SK-N-SH treated with all-trans-retinoic acid at 6 μM for 48 hours (cell line): ENCODE measurements around the gene ADCY5.

Source experiments
- ATAC-seq: fragments of 200-7000 bp; cut with Tn5 transposase; 3 replicates; pipeline ENCODE4 v1.9.1; 2020; ENCODE audit warnings: mild to moderate bottlenecking, moderate library complexity
- ARNTL ChIP-seq: fragments of 450-650 bp; formaldehyde crosslinking; IDR thresholded peaks from 2 replicates; pipeline ENCODE4 v1.5.0; 2020; ENCODE audit warnings: low read depth, mild to moderate bottlenecking, moderate library complexity, borderline replicate concordance
- BACH2 ChIP-seq: fragments of 250-450 bp; sonication (Bioruptor Pico); IDR thresholded peaks from 2 replicates; pipeline ENCODE4 v1.9.0; 2021; ENCODE audit warnings: mild to moderate bottlenecking, borderline replicate concordance
- CSDC2 ChIP-seq: fragments of 250-450 bp; sonication (Bioruptor Pico); IDR thresholded peaks from 2 replicates; pipeline ENCODE4 v1.5.0; 2020; ENCODE audit warnings: mild to moderate bottlenecking, moderate library complexity
- ESRRG ChIP-seq: fragments of 250-450 bp; sonication (Bioruptor Pico); IDR thresholded peaks from 2 replicates; pipeline ENCODE4 v1.6.1; 2021; ENCODE audit warnings: mild to moderate bottlenecking
- GLIS3 ChIP-seq: fragments of 250-450 bp; sonication (Bioruptor Pico); IDR thresholded peaks from 2 replicates; pipeline ENCODE4 v1.5.0; 2020; ENCODE audit warnings: mild to moderate bottlenecking, moderate library complexity
- ISL1 ChIP-seq: fragments of 250-450 bp; sonication (Bioruptor Pico); IDR thresholded peaks from 2 replicates; pipeline ENCODE4 v2.1.2; 2022; ENCODE audit warnings: mild to moderate bottlenecking, moderate library complexity
- OSR1 ChIP-seq: fragments of 250-450 bp; sonication (Bioruptor Pico); IDR thresholded peaks from 2 replicates; pipeline ENCODE4 v1.8.0; 2022; ENCODE audit warnings: moderate library complexity, mild to moderate bottlenecking, inconsistent platforms
- PPARA ChIP-seq: fragments of 250-450 bp; sonication (Bioruptor Pico); IDR thresholded peaks from 2 replicates; pipeline ENCODE4 v1.5.0; 2020; ENCODE audit warnings: mild to moderate bottlenecking, borderline replicate concordance
- RARB ChIP-seq: fragments of 250-450 bp; sonication (Bioruptor Pico); IDR thresholded peaks from 2 replicates; pipeline ENCODE4 v1.8.0; 2021; ENCODE audit warnings: mild to moderate bottlenecking, moderate library complexity
- SNAI2 ChIP-seq: fragments of 250-450 bp; sonication (Bioruptor Pico); IDR thresholded peaks from 2 replicates; pipeline ENCODE4 v1.5.0; 2020; ENCODE audit warnings: mild to moderate bottlenecking, moderate library complexity
- TCF4 ChIP-seq: fragments of 250-450 bp; sonication (Bioruptor Pico); IDR thresholded peaks from 2 replicates; pipeline ENCODE4 v1.8.0; 2021; ENCODE audit warnings: mild to moderate bottlenecking, moderate library complexity, borderline replicate concordance
- TOX ChIP-seq: fragments of 250-450 bp; sonication (Bioruptor Pico); IDR thresholded peaks from 2 replicates; pipeline ENCODE4 v1.8.0; 2021; ENCODE audit warnings: mild to moderate bottlenecking, moderate library complexity, borderline replicate concordance
- ZC3H10 ChIP-seq: fragments of 250-450 bp; sonication (Bioruptor Pico); IDR thresholded peaks from 2 replicates; pipeline ENCODE4 v1.5.1; 2021; ENCODE audit warnings: mild to moderate bottlenecking, moderate library complexity
- ZFP30 ChIP-seq: fragments of 450-650 bp; formaldehyde crosslinking; IDR thresholded peaks from 2 replicates; pipeline ENCODE4 v1.5.0; 2022; ENCODE audit warnings: mild to moderate bottlenecking, moderate library complexity
- ZNF70 ChIP-seq: fragments of 450-650 bp; formaldehyde crosslinking; IDR thresholded peaks from 2 replicates; pipeline ENCODE4 v1.5.0; 2020; ENCODE audit warnings: mild to moderate bottlenecking, moderate library complexity
- ZNF8 ChIP-seq: fragments of 450-650 bp; formaldehyde crosslinking; IDR thresholded peaks from 2 replicates; pipeline ENCODE4 v1.5.0; 2020; ENCODE audit warnings: mild to moderate bottlenecking, moderate library complexity
- TF ChIP-seq, protein P1 (sequence below): fragments of 250-450 bp; sonication (Bioruptor Pico); IDR thresholded peaks from 2 replicates; pipeline ENCODE4 v1.5.1; 2021; ENCODE audit warnings: mild to moderate bottlenecking, moderate library complexity
- TF ChIP-seq, protein P2 (sequence below): fragments of 250-450 bp; sonication (Bioruptor Pico); IDR thresholded peaks from 2 replicates; pipeline ENCODE4 v1.5.1; 2020; ENCODE audit warnings: low read depth, mild to moderate bottlenecking, moderate library complexity
- TF ChIP-seq, protein P3 (sequence below): fragments of 250-450 bp; sonication (Bioruptor Pico); IDR thresholded peaks from 2 replicates; pipeline ENCODE4 v1.5.0; 2020; ENCODE audit warnings: mild to moderate bottlenecking, moderate library complexity

Gene ADCY5

DNA sequence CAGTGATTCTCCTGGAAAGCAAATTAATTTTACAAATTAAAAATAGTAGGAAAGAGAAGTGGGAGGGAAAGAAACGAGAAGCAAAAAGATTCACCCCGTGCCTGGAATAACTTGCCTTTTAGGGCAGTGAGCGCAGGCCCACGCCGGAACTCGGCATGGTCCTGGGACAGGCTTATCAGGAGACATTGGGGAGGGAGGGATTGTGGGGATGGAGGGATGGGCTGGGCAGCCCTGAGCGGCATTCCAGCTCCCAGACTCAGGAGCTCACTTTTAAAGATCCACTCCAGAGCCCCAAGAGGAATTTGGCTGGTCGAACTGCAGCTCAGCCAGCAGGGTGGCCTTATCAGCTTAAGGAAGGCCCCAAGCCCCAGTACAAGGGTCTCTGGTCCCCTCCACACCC is 117.9 kb downstream of the ADCY5 start:
- ATAC-seq, result no peak
- TF ChIP-seq ZNF70 (CRISPR knock-in tag) (no peak), ISL1 (CRISPR knock-in tag) (no peak), ZC3H10 (no peak), BACH2 (CRISPR knock-in tag) (no peak), ZNF8 (CRISPR knock-in tag) (no peak), GLIS3 (no peak), ARNTL (CRISPR knock-in tag) (no peak), CSDC2 (CRISPR knock-in tag) (no peak), OSR1 (no peak), ZFP30 (CRISPR knock-in tag) (no peak), ESRRG (no peak), PPARA (CRISPR knock-in tag) (no peak), RARB (CRISPR knock-in tag) (no peak)
- TF ChIP-seq, protein P1, sequence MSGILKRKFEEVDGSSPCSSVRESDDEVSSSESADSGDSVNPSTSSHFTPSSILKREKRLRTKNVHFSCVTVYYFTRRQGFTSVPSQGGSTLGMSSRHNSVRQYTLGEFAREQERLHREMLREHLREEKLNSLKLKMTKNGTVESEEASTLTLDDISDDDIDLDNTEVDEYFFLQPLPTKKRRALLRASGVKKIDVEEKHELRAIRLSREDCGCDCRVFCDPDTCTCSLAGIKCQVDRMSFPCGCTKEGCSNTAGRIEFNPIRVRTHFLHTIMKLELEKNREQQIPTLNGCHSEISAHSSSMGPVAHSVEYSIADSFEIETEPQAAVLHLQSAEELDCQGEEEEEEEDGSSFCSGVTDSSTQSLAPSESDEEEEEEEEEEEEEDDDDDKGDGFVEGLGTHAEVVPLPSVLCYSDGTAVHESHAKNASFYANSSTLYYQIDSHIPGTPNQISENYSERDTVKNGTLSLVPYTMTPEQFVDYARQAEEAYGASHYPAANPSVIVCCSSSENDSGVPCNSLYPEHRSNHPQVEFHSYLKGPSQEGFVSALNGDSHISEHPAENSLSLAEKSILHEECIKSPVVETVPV (CRISPR knock-in tag), result no peak

DNA sequence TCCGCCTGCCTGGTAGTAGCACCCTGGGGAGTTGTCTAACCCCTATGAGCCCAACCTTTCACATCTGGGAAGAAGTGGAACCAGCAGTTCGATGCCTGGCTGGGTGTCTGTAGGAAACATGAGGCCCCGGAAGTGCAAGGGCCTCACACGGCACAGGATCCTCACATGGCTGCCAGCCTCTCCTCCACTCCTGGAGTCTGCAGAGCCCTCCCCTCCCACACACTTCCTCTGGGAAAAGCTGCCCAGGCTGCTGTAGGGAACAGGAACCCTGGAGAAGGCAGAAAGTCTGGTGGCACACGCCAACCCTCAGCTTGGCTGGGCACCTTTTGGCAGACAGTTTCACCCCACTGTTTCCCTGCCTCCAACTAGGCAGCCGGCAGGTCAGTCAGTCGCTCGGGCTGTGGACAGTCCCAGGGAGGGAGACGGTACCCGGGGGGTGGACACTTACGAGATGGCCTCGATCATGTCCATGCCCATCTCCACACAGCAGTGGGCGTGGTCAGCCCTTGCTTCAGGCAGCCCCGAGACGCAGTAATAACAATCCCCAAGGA is 118.4 kb downstream of the ADCY5 start:
- TF ChIP-seq ZNF8 (CRISPR knock-in tag) (no peak), TOX (CRISPR knock-in tag) (no peak), TCF4 (no peak), ZNF70 (CRISPR knock-in tag) (no peak), BACH2 (CRISPR knock-in tag) (no peak)
- TF ChIP-seq, protein P2, sequence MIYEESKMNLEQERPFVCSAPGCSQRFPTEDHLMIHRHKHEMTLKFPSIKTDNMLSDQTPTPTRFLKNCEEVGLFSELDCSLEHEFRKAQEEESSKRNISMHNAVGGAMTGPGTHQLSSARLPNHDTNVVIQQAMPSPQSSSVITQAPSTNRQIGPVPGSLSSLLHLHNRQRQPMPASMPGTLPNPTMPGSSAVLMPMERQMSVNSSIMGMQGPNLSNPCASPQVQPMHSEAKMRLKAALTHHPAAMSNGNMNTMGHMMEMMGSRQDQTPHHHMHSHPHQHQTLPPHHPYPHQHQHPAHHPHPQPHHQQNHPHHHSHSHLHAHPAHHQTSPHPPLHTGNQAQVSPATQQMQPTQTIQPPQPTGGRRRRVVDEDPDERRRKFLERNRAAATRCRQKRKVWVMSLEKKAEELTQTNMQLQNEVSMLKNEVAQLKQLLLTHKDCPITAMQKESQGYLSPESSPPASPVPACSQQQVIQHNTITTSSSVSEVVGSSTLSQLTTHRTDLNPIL (CRISPR knock-in tag), result no peak
- TF ChIP-seq, protein P3, sequence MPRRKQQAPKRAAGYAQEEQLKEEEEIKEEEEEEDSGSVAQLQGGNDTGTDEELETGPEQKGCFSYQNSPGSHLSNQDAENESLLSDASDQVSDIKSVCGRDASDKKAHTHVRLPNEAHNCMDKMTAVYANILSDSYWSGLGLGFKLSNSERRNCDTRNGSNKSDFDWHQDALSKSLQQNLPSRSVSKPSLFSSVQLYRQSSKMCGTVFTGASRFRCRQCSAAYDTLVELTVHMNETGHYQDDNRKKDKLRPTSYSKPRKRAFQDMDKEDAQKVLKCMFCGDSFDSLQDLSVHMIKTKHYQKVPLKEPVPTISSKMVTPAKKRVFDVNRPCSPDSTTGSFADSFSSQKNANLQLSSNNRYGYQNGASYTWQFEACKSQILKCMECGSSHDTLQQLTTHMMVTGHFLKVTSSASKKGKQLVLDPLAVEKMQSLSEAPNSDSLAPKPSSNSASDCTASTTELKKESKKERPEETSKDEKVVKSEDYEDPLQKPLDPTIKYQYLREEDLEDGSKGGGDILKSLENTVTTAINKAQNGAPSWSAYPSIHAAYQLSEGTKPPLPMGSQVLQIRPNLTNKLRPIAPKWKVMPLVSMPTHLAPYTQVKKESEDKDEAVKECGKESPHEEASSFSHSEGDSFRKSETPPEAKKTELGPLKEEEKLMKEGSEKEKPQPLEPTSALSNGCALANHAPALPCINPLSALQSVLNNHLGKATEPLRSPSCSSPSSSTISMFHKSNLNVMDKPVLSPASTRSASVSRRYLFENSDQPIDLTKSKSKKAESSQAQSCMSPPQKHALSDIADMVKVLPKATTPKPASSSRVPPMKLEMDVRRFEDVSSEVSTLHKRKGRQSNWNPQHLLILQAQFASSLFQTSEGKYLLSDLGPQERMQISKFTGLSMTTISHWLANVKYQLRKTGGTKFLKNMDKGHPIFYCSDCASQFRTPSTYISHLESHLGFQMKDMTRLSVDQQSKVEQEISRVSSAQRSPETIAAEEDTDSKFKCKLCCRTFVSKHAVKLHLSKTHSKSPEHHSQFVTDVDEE (CRISPR knock-in tag), result no peak
- no peak for ATAC-seq

DNA sequence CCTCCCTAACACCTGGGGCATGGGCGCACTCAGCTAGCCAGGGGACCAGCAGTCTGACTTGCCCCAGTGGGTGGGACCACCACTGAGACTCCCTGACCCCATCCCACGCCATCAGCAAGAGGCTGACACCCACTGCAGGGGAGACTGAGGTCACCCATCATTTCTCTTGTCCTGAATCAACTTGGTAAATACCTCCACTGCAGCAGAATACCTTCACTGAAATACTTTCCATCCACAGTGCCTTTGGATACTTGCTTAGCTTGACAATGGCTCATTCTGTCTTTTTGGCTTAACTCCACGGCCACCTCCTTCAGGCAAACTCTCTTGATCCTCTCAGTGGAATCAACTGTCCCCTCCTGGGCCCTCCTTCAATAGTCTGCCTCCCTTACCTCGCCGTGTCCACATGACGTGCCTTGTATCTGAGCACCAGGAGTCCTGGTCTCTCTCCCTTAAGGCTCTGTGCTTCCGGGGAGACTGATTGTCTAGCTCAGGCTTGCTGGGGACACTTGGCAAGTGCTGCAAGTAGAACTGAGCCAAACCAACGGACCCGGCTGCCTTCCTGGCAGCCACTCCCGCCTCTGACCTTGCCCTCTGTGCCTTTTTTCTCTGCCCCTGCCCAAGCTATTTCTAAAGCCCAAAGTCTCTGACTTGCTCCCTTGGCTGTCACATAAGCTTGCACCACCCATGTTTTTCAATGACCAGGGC is 119.1 kb downstream of the ADCY5 start:
- ATAC-seq, result no peak
- no peak for TF ChIP-seq ZFP30 (CRISPR knock-in tag)
- no peak for TF ChIP-seq BACH2 (CRISPR knock-in tag)
- no peak for TF ChIP-seq ISL1 (CRISPR knock-in tag)

DNA sequence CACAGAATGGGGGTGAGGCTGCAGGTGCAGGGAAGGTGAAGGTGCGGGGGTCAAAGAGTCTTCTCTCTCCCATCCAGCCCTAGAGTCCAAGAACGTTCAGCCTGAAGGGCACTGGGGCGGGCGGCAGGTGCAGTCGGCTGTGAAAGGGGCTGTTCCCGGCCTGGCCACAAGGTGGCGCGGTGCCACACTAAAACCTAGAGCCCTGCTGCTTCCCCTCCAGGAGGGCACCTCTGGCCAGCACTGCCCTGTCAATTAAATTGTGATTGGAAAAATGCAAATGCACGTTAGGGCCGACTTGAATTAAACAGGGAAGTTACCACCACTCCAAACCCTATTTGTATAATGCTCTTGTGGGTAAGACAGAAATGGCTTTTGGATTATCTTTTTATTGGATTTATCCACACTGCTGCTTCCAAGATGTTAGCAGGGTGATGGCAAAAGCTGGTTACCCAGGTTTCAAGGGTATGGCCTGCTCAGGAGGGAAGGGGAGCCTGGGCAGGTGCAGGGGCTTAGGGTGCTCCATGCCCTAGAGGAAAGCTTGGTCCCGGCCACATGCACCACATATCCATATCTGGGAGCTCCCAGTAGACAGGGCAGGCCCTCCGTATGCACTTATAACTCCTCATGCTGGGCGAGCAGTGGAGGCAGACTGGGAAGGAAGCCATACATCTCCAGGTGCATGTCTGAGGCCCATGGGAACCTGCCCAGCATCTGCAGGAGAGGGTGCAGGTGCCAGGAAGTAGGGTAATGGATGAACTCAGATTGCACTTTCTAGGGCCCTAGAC is 119.8 kb downstream of the ADCY5 start:
- no peak for TF ChIP-seq BACH2 (CRISPR knock-in tag)
- TF ChIP-seq, protein P3 (CRISPR knock-in tag), result no peak
- TF ChIP-seq ZC3H10, result no peak
- no peak for TF ChIP-seq SNAI2
- TF ChIP-seq ARNTL (CRISPR knock-in tag), result no peak
- no peak for TF ChIP-seq ISL1 (CRISPR knock-in tag)
- ATAC-seq, result peak; percentile 95
